Nephron (organoid): ENCODE measurements around the gene TLE6.
"Not testable (repeated sequence)": the region's sequence is repeated elsewhere in the genome, so short reads cannot be mapped to it uniquely, and the experiment has no call there.

Source experiments
- H3K27ac Mint-ChIP-seq, 3 experiments: 2 replicates each; pipeline ENCODE4 v1.8.0; 2020; ENCODE audit warnings: mixed read lengths in 3 of 3, mild to moderate bottlenecking in 2 of 3, moderate library complexity in 1 of 3
- H3K27me3 Mint-ChIP-seq: 2 replicates; pipeline ENCODE4 v1.8.0; 2021; ENCODE audit warnings: low read depth, mild to moderate bottlenecking, moderate library complexity, mixed read lengths
- H3K36me3 Mint-ChIP-seq: 2 replicates; pipeline ENCODE4 v1.8.0; 2020; ENCODE audit warnings: low read depth, mixed read lengths
- H3K4me1 Mint-ChIP-seq: 2 replicates; pipeline ENCODE4 v1.8.0; 2020; ENCODE audit warnings: mixed read lengths
- H3K4me3 Mint-ChIP-seq, 3 experiments: 2 replicates each; pipeline ENCODE4 v1.8.0; 2020; ENCODE audit warnings: mild to moderate bottlenecking in 3 of 3, mixed read lengths in 3 of 3, moderate library complexity in 2 of 3
- H3K9me3 Mint-ChIP-seq: 2 replicates; pipeline ENCODE4 v1.8.0; 2020; ENCODE audit warnings: mixed read lengths
- CTCF ChIP-seq, 3 experiments: fragments of 200-600 bp; sonication (generic); IDR thresholded peaks; one replicate each; pipeline ENCODE4 v1.5.0; 2021; ENCODE audit warnings: antibody characterized with exemption in 3 of 3; ENCODE audit not compliant: unreplicated experiment in 3 of 3

Gene TLE6

DNA sequence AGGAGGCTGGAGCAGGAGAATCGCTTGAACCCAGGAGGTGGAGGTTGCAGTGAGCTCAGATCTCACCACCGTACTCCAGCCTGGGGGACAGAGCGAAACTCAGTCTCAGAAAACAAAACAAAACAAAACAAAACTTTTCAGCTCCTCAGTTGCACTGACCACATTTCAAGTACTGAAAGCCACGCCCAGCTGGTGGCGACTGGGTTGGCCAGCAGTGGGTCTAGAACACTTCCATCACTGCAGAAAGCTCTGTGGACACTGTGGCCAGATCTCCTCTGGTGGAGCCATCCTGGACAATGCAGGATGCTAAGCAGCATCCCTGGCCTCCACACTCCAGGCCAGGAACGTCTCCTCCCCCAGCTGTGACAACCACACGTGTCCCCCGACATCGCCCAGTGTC is 30.6 kb downstream of the TLE6 start:
- no peak overlapping the region for H3K27ac Mint-ChIP-seq
- H3K4me1 Mint-ChIP-seq, result no peaks in the 10 kb centered on the region
- no peak for TF ChIP-seq CTCF (IDR thresholded peaks at IDR 0.05; ENCODE audit: unreplicated experiment in 3 of 3)
- peaks cover 22% of the 10 kb centered on the region for H3K27me3 Mint-ChIP-seq
- H3K36me3 Mint-ChIP-seq, result no peaks in the 10 kb centered on the region
- no peak overlapping the region for H3K4me3 Mint-ChIP-seq
- no peaks in the 10 kb centered on the region for H3K9me3 Mint-ChIP-seq

- Mint-ChIP-seq H3K27me3 (peaks cover 23% of the 10 kb centered on the region), H3K27ac (no peak overlapping the region), H3K9me3 (no peaks in the 10 kb centered on the region), H3K4me3 (no peak overlapping the region), H3K36me3 (peaks cover 4% of the 10 kb centered on the region), H3K4me1 (no peaks in the 10 kb centered on the region)
- TF ChIP-seq CTCF (IDR thresholded peaks at IDR 0.05; ENCODE audit: unreplicated experiment in 3 of 3), result no peak
Measured at GRCh38 chr19:3008994-3009393, 31.6 kb downstream of the TLE6 start.

DNA sequence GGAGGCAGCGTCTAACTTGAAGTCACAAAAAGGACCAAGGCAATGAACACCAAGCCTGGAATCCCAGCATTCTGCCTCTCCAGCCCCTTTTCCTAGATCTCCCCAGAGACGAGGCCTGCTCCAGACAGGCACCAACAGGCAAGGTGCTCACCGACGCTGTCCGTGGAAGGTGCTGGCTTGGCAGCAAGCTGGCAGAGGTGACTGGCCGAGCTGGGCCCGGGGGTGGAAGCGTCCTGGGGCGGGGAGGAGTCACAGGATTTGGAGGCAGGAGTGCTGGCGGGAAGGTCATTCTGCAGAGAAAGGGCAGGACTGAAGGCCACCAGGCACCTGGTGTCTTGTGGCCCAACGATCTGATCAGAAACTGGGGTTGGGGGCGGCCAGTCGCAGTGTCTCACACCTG is 33.5 kb downstream of the TLE6 start:
- peaks cover 16% of the 10 kb centered on the region for H3K27me3 Mint-ChIP-seq
- no peak for TF ChIP-seq CTCF (IDR thresholded peaks at IDR 0.05; ENCODE audit: unreplicated experiment in 3 of 3)
- H3K27ac Mint-ChIP-seq, result no peak overlapping the region
- H3K36me3 Mint-ChIP-seq, result peaks cover 7% of the 10 kb centered on the region
- no peaks in the 10 kb centered on the region for H3K9me3 Mint-ChIP-seq
- H3K4me3 Mint-ChIP-seq, result no peak overlapping the region
- H3K4me1 Mint-ChIP-seq, result no peaks in the 10 kb centered on the region

DNA sequence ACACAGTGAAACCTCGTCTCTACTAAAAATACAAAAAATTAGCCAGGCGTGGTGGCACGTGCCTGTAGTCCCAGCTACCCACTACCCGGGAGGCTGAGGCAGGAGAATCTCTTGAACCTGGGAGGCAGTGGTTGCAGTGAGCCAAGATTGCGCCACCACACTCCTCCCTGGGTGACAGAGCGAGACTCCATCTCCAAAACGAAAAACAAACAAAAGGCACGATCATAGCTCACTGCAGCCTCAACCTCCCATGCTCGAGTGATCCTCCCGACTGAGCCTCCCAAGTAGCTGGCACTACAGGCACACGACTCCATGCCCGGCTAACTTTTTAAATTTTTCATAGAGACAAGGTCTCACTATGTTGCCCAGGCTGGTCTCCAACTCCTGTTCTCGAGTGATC is 34.7 kb downstream of the TLE6 start:
- not testable (repeated sequence) for H3K27ac Mint-ChIP-seq, H3K36me3 Mint-ChIP-seq, H3K4me3 Mint-ChIP-seq, H3K9me3 Mint-ChIP-seq, H3K4me1 Mint-ChIP-seq
- peaks cover 18% of the 10 kb centered on the region for H3K27me3 Mint-ChIP-seq

- H3K4me1 Mint-ChIP-seq, result no peaks in the 10 kb centered on the region
- H3K9me3 Mint-ChIP-seq, result no peaks in the 10 kb centered on the region
- TF ChIP-seq CTCF (IDR thresholded peaks at IDR 0.05; ENCODE audit: unreplicated experiment in 3 of 3), result no peak
- peaks cover 18% of the 10 kb centered on the region for H3K27me3 Mint-ChIP-seq
- peaks cover 7% of the 10 kb centered on the region for H3K36me3 Mint-ChIP-seq
- no peak overlapping the region for H3K27ac Mint-ChIP-seq
- H3K4me3 Mint-ChIP-seq, result no peak overlapping the region
Measured at GRCh38 chr19:3012621-3013262, 35.4 kb downstream of the TLE6 start.

GRCh38 chr19:3013263-3013725 is 35.9 kb downstream of the TLE6 start:
- Mint-ChIP-seq H3K27me3 (peaks cover 18% of the 10 kb centered on the region), H3K4me1 (no peaks in the 10 kb centered on the region), H3K4me3 (no peak overlapping the region), H3K36me3 (peaks cover 7% of the 10 kb centered on the region), H3K9me3 (no peaks in the 10 kb centered on the region), H3K27ac (no peak overlapping the region)
- no peak for TF ChIP-seq CTCF (IDR thresholded peaks at IDR 0.05; ENCODE audit: unreplicated experiment in 3 of 3)
